CD4-positive, alpha-beta T cell treated with Interferon alpha-2 for 1 hour (primary cell): ENCODE results near the gene UNC93A.
"Not testable (repeated sequence)": the region's sequence is repeated elsewhere in the genome, so short reads cannot be mapped to it uniquely, and the experiment has no call there.

Experiments
- DNase-seq, 2 donors: peaks; one replicate each; pipeline ENCODE4 v3.0.0-alpha.2; 2020 to 2022

Gene UNC93A

DNA sequence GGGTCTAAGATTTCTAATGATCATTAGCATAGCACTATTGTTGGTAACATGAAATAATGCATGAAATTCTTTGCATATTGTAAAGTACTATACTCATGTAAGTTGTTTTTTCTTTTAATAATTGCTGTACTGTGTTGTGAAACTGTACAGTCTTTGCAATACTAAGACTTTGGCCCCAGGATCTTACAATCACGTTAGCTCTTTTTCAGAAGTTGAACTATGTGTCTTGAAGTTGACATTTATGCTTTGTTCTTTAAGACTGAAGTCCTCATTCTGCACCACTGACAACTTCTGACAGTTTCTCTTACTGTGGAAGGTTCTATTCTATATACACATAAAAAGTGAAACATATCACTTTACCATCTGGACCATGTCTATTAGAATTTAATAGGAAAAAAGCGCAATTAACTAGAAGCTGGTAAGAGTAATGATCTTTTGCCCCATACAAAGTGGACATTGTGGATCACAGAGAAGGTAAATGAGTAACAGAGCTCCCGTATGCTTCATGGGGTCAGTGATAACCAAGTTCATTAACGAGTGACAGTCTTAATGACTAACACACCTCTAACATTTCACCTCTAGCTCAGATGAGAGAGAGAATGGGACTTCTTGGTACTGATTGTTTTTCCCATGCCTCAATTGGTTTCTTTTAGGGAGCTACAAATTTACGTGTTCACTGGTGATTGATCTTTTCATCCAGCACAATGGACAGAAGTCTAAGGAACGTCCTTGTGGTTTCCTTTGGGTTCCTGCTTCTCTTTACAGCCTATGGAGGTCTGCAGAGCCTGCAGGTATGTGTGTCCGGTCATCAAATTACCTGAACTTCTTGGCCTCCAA, at the start of gene UNC93A:
Gene UNC93A, plus strand, starts transcription at position 530 of the 837 bp plus-strand sequence. Its CDS starts 175 bp downstream, at position 705.
- DNase-seq = no peak

GRCh38 chr6:167241321-167242134, 49.6 kb upstream of the UNC93A start:
- not testable (repeated sequence) for DNase-seq

DNA sequence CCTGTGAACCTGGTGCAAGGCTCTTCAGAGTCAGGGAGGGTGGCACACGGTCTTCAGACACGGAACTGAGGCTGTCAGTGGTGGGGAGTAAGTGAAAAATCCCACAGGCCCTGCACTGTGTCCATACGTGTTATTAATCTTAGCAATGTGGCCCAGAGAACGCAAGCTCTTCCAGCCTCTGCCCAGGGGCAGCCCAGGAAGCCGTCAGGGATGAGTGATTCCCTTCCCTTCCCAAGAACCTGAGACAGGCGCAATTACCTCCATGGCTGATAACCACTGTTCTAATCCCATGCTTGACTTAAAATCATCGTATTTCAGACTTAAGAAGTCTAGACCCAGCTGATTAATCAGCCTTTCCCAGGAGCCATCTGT, 49.0 kb upstream of the UNC93A start:
- not testable (repeated sequence) for DNase-seq

DNA sequence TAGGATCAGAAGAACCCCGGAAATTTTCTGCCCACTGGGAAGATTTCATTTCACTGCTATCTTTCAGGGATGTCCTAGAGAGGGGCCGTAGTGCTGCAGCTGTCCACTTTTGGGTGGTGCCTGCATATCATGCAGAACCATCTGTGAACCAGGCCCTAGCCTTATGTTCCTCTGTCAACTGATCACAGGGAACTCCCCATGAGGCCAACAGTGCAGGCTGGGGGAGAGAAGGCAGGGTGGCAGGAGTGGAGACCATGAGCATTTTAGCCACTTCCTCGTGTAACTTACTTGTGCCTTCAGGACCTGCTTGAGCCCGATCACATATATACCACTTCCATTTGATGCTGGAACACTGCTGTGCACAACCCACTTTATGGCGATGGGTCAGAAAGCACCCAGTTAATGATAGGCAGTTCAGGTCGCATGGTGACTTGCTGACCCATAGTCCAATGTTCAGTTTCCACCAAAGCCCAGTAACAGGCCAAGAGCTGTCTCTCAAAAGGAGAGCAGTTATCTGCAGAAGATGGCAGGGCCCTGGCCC, 48.5 kb upstream of the UNC93A start:
- not testable (repeated sequence) for DNase-seq

DNA sequence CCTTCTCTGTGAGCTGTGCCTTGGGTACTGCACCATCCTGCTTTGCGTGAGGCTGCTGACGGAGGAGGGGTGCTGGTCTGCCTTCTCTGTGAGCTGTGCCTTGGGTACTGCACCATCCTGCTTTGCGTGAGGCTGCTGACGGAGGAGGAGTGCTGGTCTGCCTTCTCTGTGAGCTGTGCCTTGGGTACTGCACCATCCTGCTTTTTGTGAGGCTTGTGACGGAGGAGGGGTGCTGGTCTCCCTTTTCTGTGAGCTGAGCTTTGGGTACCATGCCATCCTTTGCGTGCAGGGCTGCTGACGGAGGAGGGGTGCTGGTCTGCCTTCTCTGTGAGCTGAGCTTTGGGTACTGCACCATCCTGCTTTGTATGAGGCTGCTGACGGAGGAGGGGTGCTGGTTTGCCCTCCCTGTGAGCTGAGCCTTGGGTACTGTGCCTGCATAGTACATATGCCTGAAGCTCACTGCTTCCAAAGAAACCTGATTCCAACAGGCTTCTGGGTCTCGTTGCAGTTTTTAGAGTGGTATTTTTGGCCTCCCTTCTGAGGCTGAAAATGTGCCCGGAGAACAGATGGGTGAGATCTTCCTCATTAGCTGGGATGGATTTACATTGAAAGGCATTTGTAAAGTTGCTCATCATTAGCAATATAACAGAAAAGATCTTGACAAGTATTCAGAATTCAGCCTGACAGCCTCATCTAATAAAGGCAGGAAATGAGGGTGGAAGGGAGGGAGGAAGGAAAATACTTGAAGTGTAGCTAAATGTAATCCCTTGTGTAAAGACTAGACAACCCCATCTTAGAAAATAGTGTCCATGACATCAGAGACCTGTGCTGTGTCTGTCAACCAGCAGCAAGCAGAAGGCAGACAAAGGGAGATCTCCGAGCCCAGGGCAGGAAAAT, 46.8 kb upstream of the UNC93A start:
- DNase-seq = no peak

- no peak for DNase-seq
Observed at GRCh38 chr6:167244991-167245390, 46.1 kb upstream of the UNC93A start.

DNA sequence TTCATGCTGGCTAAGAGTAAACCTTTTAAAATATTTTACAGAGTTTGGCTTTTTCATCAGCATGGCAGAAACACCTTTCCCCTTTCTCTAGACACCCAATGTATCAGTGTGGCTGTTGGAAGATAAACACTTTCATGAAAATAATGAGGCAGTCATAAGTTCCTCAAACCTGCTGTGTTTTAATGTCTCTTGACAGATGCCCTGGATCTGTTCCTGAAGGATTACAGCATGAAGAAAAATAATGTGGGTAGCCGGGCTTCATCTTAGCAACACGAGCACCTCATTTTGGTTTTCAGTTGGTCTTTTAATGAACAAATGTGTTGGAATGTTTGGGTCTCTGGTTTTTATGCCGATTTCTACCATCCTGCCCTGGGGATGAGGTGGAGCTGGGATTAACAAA, 45.5 kb upstream of the UNC93A start:
- DNase-seq = no peak

GRCh38 chr6:167247814-167248595, 43.1 kb upstream of the UNC93A start:
- no peak for DNase-seq

- DNase-seq = not testable (repeated sequence)
Observed at GRCh38 chr6:167248878-167249455, 42.1 kb upstream of the UNC93A start.

GRCh38 chr6:167252271-167252670, 38.8 kb upstream of the UNC93A start:
- DNase-seq = no peak

GRCh38 chr6:167255918-167256553, 35.1 kb upstream of the UNC93A start:
- DNase-seq = no peak

DNA sequence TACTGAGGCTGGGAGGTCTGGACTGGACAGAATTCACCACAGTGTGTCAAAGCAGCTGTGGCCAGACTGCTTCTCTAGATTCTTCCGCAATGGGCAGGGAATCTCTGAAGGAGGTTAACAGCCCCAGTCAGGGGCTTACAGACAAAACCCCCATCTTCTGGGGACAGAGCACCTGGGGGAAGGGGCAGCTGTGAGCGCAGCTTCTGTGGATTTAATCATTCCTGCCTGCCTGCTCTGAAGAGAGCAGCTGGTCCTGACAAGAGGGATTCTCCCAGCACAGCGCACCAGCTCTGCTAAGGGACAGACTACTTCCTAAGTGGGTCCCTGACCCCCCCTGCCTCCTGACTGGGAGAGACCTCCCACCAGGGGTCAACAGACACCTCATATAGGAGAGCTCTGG, 32.5 kb upstream of the UNC93A start:
- no peak for DNase-seq

- not testable (repeated sequence) for DNase-seq
Observed at GRCh38 chr6:167266057-167266829, 24.9 kb upstream of the UNC93A start.

GRCh38 chr6:167266830-167267555, 24.1 kb upstream of the UNC93A start:
- DNase-seq = no peak

DNA sequence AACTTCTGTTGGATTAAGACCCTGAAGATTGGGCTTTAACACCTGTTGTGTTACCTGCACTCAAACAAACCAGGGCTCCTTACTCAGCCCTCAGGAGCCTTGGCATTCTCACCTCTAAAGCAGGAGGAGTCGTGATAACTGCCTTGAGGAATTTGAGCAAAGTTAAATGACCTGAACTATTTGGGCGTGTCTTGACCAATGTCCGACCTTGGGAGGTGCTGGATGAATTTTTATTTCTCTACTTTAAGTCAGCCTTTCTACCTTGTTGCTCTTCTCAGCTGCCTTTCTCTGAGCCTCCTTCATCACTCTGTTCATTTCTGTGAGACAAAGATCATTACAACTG, 23.6 kb upstream of the UNC93A start:
- not testable (repeated sequence) for DNase-seq

- no peak for DNase-seq
Observed at GRCh38 chr6:167267921-167268401, 23.2 kb upstream of the UNC93A start.

GRCh38 chr6:167268683-167269280, 22.3 kb upstream of the UNC93A start:
- no peak for DNase-seq

- DNase-seq = no peak
Observed at GRCh38 chr6:167270499-167271311, 20.4 kb upstream of the UNC93A start.
